Stimulated activated CD8-positive, alpha-beta memory T cell treated with anti-CD3 and anti-CD28 coated beads, Interleukin-2, amount 100 ng/mL, for 48 hours (primary cell): Measurements from ENCODE around the gene SNCAIP.
"Not testable (repeated sequence)": the region's sequence is repeated elsewhere in the genome, so short reads cannot be mapped to it uniquely, and the experiment has no call there.

Experiments
- DNase-seq, 2 donors: peaks; one replicate each; pipeline ENCODE4 v3.0.0-alpha.2; 2020; ENCODE audit warnings: low read depth in 2 of 2

SNCAIP gene

DNA sequence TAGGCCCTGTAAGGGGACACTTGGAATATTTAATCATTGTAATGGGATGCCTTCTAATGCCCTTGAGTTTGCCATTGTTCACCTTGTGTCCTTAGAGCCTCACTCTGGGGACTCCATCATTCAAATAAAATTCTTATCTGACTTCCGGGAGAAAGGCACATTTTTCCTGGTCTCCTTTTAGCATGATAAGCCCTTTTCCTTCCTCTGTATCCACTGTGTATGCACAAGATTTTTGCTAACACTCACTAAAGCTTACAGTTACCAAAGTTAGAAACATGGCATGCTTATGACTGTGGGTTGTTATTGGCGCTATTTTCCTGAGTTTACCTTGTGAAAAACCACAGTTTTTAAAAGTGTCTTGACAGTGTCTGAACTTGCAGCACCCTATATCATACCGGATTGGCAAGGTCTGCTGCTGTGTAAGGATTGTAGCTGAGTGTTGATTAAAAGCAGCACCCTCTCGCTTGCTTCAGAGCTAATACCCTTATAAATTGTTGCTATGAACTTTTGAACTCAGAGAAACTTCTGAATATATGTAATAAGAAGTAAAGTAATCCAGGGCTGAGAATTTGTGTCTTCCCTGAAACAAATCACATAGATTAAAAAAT is 46.4 kb downstream of the SNCAIP start:
- no peak for DNase-seq

DNA sequence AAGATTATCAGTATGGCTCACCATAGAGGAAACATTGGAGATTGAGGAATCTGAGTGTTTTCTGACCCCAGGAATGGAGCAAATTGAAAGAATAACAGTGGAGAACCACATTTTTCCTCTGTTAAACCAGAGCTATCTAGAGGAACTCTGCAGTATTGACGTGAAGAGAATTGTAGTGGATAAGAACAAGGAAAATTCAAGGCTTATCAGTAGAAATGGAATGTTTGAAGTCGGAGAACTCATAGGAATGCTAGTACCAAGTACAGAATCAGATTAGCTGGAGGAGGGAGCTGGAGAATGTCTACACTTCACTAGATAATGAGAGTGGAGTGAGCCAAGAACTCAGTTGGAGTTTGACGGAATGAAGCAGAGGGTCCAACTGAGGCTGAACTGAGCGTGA is 50.3 kb downstream of the SNCAIP start:
- no peak for DNase-seq

DNA sequence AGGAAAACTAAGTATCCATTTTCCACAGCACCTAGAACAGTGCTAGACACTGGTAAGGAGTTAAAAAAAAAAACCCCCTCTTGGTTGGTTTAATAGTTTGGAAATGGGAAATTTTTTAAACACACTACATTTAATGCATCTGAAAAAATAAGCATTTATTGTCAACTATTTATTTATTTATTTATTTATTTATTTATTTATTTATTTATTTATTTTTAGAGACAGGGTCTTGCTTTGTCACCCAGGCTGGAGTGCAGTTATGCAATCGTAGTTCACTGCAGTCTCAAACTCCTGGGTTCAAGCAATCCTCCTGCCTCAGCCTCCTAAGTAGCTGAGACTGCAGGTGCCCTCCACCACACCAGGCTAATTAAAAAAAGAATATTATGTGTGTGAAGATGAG is 51.6 kb downstream of the SNCAIP start:
- no peak for DNase-seq

GRCh38 chr5:122366501-122366900 is 54.5 kb downstream of the SNCAIP start:
- DNase-seq = no peak

GRCh38 chr5:122367456-122367855 is 55.4 kb downstream of the SNCAIP start:
- DNase-seq = no peak

DNA sequence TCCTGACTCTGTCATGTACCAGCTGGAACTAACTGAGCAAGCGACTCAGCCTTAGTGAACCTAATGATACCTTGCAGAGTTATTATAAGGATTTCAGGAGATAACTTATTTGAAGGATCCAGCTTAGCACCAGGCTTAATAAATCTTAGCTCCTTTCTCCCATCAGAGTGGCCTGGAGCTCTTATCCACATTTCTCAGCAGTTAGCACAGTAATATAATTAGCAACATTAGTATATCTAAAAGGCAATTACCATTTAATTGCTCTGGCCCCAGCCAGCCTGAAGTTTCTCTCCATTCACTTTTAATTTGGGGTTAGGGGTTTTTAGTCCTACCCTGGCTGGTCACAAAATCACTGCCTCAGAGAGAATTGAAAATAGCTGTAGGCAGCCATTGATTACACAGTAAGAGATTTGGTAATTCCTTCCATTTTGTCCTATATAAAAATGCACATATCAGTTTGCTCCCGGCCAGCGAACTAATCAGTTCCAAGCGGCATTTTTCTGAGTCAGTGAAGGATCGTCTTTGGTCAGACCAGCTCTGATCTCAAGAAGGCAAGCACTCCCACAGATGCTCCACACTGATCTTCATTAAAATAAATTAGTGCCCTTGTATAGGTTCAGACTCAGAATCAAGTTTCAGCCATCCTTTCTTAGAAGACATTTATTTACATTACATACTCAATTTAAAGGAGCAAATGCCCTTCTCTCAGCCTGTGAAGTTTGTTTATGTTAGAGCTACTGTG is 56.6 kb downstream of the SNCAIP start:
- DNase-seq = no peak

GRCh38 chr5:122369253-122369815 is 57.3 kb downstream of the SNCAIP start:
- no peak for DNase-seq

- no peak for DNase-seq
These were observed 59.6 kb downstream of the SNCAIP start for GRCh38 chr5:122371511-122372151.

DNA sequence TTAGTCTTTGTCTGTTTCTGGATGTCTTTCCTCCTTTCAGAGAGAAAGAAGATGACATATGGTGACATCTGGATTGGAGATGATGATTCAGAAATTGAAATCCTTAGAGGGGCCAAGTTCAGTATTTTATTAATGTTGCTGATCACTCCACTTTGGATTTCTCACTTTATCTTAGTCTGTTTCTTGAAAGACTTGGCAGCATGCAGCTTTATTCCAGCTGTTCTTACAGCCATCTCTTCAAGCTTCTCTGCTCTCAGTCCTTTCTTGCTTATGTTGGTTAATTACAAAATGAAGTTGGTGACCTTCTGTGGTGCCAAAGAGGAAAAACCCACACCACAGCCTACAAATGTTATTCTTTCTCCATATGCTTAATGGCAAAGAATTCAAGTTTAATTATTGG is 62.1 kb downstream of the SNCAIP start:
- DNase-seq = no peak

GRCh38 chr5:122375801-122376200 is 63.8 kb downstream of the SNCAIP start:
- no peak for DNase-seq

GRCh38 chr5:122376250-122376649 is 64.2 kb downstream of the SNCAIP start:
- no peak for DNase-seq

DNA sequence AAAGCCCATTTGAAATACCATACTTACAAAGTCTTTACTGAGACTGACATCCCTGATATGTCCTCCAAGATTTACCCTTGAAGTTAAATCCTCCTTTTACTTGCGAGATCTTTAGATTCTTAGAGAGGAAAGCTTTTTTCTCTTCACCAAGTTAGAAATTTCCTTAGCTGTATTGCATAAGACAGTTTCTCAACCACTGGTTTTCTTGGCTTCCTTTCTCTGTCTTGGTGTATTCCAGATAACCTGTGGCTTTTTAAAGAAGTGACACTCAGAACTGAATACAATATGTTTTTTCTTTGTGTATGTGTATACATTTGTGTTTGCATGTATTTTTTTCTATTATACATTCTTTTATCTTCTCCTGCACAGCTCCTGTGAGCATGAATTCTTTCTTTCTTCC is 65.0 kb downstream of the SNCAIP start:
- no peak for DNase-seq

DNA sequence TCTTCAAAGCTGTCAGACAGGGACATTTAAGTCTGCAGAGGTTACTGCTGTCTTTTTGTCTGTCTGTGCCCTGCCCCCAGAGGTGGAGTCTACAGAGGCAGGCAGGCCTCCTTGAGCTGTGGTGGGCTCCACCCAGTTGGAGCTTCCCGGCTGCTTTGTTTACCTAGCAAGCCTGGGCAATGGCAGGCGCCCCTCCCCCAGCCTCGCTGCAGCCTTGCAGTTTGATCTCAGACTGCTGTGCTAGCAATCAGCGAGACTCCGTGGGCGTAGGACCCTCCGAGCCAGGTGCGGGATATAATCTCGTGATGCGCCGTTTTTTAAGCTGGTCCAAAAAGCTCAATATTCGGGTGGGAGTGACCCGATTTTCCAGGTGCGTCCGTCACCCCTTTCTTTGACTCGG is 70.9 kb downstream of the SNCAIP start:
- not testable (repeated sequence) for DNase-seq

DNA sequence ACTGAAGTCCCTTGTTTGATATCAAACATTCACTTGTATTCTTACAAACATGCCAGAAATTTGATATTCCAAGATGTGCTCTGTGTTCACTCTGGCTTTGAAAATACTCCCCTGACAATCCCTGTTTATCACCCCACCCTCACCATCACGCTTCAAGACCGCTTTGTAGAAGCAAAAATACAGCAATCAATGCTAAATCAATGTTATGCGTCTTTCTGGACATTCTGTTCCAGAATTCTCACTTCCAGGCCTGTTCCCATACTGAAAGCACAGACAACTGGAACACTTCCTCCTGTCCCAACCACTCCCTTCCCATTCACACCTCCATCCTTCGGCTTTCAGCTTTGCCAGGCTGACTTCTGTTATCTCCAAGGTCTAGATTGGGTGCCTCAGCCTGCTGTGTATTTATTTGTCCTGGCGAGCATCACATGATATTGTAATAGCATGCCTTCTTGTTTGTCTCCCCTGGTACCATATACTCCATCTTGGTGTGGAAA is 72.8 kb downstream of the SNCAIP start:
- DNase-seq = no peak

DNA sequence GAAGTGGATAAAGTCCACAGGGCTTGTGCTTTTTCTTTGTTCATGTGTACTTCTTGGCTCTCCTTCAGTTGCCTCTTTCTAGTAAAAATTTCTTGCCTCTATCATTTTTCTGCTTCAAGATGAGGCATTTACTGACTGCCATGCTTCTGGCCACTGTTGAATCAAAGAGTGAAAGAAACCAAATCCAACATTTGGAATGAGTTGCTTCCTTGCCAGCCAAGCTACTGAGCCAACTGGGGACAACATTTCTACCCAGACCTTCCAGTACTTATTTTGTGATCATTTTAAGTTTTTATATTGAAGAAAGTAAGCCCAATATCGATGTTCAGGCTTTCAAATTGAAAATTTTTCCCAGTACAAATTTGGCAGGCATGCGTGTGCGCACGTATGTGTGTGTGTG is 73.2 kb downstream of the SNCAIP start:
- DNase-seq = no peak

DNA sequence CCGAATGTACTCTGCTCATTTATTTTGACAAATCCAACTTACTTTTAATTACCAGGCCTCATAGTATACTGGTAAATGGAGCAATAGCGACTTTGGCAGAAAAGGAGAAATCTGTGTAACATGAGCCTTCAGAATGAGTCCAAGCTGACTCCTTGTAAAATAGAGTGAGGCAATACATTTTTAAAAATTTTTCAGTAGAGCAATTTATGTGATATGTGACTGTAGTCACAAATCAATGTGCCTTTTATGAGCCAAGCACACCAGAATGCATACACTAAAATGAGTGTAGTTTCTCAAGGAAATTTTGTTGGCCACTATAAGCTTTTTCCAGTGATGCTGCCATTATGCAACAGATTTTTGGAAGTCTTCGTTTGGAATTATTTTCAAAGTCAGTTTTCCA is 73.8 kb downstream of the SNCAIP start:
- no peak for DNase-seq

DNA sequence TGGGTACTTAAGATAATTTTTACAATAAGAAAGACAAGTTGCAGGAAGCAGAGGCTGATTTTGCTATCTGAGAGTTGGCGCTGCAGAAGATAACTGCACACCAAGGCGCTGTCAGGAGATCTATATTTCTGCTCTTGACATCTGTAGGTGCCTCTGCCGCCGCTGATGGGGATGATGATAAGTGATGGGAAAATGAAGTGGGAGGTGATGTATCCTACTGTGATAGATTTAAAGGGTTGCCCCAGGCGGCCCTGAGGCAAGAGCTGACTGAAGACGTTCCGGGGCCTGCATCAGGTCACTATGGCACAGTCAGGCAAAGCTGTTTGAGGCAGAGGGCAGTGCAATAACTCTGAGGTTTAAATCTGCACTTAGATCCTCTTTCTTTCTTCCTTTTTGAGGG is 78.1 kb downstream of the SNCAIP start:
- DNase-seq = no peak

DNA sequence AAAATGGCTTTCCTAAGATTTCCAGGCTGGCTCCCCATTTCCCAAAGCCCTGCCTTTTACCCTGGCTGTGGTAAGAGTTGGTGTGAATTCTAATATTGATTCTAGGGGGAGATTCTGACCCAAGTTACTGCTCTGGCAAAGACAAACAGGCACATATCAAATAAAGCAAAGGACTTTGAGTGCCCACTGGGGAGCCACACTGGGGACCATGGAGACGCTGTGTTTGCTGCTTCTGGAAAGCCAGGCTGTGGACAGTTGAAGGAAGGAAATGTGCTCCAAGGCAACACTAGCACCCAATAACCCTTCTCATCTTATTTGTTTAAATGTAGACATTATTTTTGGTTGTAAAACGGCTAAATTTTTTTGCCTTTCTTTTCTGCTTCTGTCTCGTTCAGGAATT is 78.7 kb downstream of the SNCAIP start:
- no peak for DNase-seq

- DNase-seq = no peak
These were observed 79.6 kb downstream of the SNCAIP start for GRCh38 chr5:122391621-122392020.

- DNase-seq = no peak
These were observed 80.2 kb downstream of the SNCAIP start for GRCh38 chr5:122392224-122392623.

DNA sequence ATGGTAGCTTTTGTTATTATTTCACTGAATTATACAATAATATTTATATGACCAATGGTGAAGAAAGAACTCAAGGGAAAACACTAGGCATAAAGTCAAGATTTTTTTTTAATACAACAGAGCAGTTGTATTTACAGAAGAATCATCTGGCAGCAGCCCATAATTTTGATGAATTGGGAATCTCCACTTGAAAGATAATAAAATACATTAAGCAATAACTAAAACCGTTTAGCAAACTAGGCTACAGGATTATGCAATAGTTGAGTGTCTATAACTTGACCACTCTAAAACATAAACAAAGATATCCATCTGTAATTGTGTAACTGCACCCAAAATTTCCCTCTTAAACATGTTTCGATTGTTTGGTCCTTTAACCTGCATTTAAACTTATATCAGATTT is 80.8 kb downstream of the SNCAIP start:
- no peak for DNase-seq

DNA sequence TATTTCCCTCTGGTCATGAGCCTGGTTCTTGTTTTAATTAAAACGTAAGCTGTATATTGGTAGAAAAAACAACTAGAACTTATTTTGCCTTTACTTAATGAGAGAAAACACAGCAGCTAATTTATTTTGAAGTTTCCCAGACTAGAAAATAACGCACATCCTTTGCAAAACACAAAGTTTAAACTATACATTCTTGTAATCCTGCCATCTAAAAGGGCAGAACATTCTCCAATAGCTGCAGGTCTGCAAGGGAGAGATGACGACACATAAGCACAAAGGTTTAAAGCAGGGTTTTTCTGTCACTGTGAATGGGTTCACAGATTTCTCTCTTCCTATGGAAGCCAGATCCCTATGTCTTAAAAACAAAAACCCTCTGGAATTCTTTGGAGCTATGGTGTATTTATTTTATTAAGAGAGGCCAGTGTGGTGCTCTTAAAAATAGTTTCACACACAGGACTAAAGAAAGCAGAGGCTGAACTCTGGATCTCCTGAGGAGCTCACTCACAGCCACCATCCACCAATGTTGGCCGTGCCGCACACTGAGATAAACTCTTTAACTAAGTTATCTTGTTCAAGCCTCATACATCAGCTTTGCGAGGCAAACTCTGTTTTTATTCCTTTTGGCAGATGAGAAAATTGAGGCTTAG is 82.4 kb downstream of the SNCAIP start:
- no peak for DNase-seq
